Hematopoietic multipotent progenitor cell treated with erythropoietin and hydrocortisone succinate and interleukin-3 and kit ligand, for 8 days (in vitro differentiated cells): ENCODE results near the gene DZIP1L.

Experiments
- DNase-seq: peaks from one replicate; pipeline ENCODE4 v3.0.0-alpha.2; 2015

The DZIP1L gene

GRCh38 chr3:138030734-138031280, 84.6 kb downstream of the DZIP1L start:
- DNase-seq, result no peak

GRCh38 chr3:138027821-138028220, 87.6 kb downstream of the DZIP1L start:
- no peak for DNase-seq

DNA sequence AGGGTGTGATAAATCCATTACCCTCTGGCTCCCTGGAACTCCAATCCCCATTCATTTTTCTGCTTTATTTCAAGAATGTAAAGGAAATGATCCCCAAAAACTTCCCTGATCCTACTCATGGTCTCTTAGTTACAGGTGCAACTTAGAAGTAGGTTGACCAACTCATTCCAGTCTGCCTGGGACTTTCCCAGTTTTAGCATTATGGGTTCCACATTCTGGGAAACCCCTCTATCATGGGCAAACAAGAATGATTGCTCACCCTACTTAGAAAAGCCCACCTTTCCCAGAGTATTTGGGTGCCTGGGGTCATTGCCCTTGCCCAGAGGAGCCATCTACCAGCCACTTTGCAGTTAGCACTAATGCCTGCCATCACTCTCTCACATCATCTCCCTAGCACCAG, 89.9 kb downstream of the DZIP1L start:
- DNase-seq, result no peak

DNA sequence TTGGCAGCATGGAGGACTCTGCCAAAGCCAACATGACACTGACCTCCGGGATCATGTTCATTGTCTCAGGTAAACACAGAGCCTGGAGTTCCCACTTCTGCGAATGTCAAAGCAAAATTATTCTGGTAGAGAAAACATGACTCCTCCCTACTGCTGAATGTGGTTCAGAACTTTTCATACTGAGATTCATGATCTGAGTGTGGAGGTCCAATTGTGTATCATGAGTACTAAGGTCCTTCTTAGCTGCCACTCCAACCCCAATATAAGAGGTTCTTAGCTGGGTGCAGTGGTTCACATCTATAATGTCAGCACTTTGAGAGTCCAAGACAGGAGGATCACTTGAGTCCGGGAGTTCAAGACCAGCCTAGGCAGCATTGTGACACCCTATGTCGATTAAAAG, 91.7 kb downstream of the DZIP1L start:
- DNase-seq, result no peak

- no peak for DNase-seq
These were observed 95.9 kb downstream of the DZIP1L start for GRCh38 chr3:138019281-138020069.

- no peak for DNase-seq
These were observed 99.3 kb downstream of the DZIP1L start for GRCh38 chr3:138016065-138016464.

DNA sequence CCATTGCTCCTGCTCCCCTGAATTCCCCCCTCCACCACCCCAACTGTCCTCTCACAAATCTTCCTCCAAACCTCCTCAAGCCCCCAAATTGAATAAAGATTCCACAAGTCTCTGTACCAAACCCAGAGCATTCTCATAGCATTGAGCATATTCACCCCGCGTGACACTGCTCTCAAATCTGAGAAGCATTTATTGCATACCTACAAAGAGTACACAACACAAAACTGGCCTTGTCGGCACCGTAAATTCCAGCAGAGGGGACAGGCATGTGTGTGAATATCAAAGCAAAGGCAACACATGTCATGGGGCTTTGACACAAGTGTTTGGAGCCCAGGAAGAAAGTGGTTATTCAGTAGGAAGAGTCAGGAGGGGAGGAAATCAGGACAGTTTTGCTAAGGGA, 102.9 kb downstream of the DZIP1L start:
- DNase-seq, result no peak
